GM08714 (cell line): ENCODE data around the gene EZH2.

Experiments used
- H3K4me3 ChIP-seq: fragments of 200-500 bp; sonication (Bioruptor generic); 2 replicates; pipeline ENCODE4 v1.5.1; 2014; ENCODE audit warnings: mild to moderate bottlenecking, low read length, inconsistent platforms
- ZNF274 ChIP-seq: IDR thresholded peaks from 2 replicates; pipeline ENCODE4 v1.6.1; 2012; ENCODE audit warnings: mild to moderate bottlenecking, low read depth, low read length

EZH2 gene

GRCh38 chr7:148761499-148762278 lies 122.4 kb downstream of the EZH2 start:
- H3K4me3 ChIP-seq: no peak overlapping the region
- TF ChIP-seq ZNF274: no peak
